Measurements from ENCODE around the gene KIF25.
A peak's percentile ranks its signal among the peaks of the same experiment; 100 is the strongest.

The KIF25 gene

GRCh38 chr6:168091381-168092264 is 94.2 kb downstream of the KIF25 start:
- peak in 1 of 2 experiments; percentile 41 for DNase-seq

GRCh38 chr6:168092541-168092940 is 95.1 kb downstream of the KIF25 start:
- no peak for DNase-seq

GRCh38 chr6:168093071-168093505 is 95.6 kb downstream of the KIF25 start:
- no peak for DNase-seq

- no peak for DNase-seq
These were observed 96.2 kb downstream of the KIF25 start for GRCh38 chr6:168093634-168094033.

All from SHP77 (cell line).